ENCODE measurements around the gene AMPD1. TPM values are rescaled to one million over a fixed set of nuclear protein-coding genes. Genes with fewer than 3 reads are reported as not detected.

Gene AMPD1
- total RNA-seq, 1 donor from 2014 or later = not detected

GRCh38 chr1:114651893-114652292 lies 43.5 kb downstream of the AMPD1 start:
- intact Hi-C loops (cut with micrococcal nuclease) = no loop called here

GRCh38 chr1:114648503-114648902 lies 46.8 kb downstream of the AMPD1 start:
- intact Hi-C loops (cut with micrococcal nuclease) = no loop called here

GRCh38 chr1:114641377-114641776 lies 54.0 kb downstream of the AMPD1 start:
- intact Hi-C loops (cut with micrococcal nuclease) = no loop called here

DNA sequence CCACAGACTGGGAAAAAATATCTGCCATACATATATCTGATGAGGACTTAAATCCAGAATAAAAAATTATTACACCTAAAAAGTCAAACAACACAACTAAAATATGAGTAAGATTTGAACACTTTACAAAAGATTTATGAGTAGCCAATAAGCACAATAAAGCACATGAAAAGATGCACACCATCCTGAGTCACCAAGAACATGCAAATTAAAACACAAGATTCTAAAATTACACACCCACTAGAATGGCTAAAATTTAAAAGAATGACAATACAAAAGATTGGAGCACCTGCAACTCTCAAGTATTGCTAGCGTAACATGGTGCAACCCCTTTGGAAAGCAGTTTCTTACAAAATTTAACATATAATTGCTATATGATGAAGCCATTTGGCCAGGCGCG lies 56.4 kb downstream of the AMPD1 start:
- intact Hi-C loops (cut with micrococcal nuclease) = no loop called here

DNA sequence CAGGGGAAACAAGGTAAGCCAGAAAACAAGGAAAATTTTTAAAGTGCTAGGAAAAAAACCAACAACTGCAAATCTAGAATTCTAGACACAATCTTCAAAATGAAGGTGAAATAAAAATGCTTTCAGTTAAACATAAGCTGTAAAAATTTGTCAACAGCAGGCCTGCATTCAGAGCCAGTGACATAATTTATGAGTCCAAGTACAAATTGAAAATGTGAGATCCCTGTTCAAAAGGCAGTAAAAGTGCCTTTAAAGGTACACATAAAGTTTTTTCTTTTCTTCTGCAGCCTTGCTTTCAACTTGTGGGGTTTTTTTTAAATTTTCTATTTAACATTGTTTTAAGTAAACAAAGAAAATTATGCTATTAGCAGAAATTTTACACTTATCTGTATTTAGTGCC lies 62.9 kb downstream of the AMPD1 start:
- intact Hi-C loops (cut with micrococcal nuclease) = no loop called here

DNA sequence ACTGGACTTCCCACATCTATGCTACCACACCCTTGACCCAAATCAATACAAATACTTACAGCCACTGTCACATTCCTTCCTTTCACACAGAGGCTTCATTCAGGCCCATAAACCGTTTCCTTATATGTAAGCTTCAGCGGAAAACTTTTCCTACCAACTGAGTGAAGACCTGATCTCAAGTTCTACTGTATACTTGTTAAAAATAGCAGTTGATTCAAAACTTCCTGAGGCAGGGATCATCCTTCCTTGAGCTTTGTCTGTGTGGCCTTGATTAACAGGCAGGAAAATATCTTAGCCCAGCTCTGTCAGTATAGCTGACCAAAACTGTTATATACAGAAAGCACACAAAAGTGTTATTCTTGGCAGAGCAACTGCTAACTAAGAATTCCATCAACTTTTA lies 68.2 kb downstream of the AMPD1 start:
- intact Hi-C loops (cut with micrococcal nuclease) = no loop called here

DNA sequence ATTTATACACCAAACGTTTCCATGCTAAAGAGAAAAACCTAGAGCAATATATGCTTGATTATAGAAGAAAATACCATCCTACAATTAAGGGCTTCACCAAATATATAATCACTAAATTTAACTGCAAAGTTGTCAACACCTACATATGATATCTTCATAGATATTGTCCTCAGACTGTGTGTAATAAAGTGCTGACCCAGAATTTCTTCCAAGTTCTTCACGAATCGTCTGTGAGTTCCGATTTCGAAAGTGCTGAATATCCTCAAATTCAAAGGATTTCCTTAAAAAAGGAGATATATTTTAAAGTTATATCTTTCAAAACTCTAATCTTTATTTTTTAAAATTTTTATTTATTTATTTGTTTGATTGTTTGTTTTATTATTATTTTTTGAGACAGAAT lies 72.0 kb downstream of the AMPD1 start:
- intact Hi-C loops (cut with micrococcal nuclease) = no loop called here

Other genes starting within 250 kb of the AMPD1 start
- gene TRIM33, start 184.3 kb downstream of the AMPD1 start, total RNA-seq = 38.3 and 39.0 TPM in 2 replicates
- 51.9 and 54.3 TPM in 2 replicates for gene BCAS2, start 113.9 kb downstream of the AMPD1 start, total RNA-seq
- 0.15 and 0.37 TPM in 2 replicates for gene DENND2C, start 25.5 kb downstream of the AMPD1 start, total RNA-seq
- gene NRAS, start 21.2 kb upstream of the AMPD1 start, total RNA-seq = 61.3 and 63.3 TPM in 2 replicates
- gene CSDE1, start 62.4 kb upstream of the AMPD1 start, total RNA-seq = 362 and 387 TPM in 2 replicates
- 59.6 and 68.1 TPM in 2 replicates for gene SIKE1, start 85.1 kb upstream of the AMPD1 start, total RNA-seq
- not detected in 2 replicates for gene SYCP1, start 159.3 kb upstream of the AMPD1 start, total RNA-seq

Data from T-helper 1 cell treated with Interleukin-12 subunit alpha and Interleukin-12 subunit beta and Interleukin-4 antibody, amounts not matched to agents 30 ng/mL and 1 ng/mL, for 36 hours (primary cell).